K562 (cell line): ENCODE results near the gene KLHL6. TPM values are rescaled to one million over a fixed set of nuclear protein-coding genes. Genes with fewer than 3 reads are reported as not detected.

Source experiments
- CREB1 ChIP-seq, 2 experiments: sonication (generic) in 1 of 2; formaldehyde crosslinking in 1 of 2; IDR thresholded peaks; 2 replicates each; pipeline versions ENCODE4 v1.6.1 to v1.8.0; 2012 to 2022; ENCODE audit warnings: inconsistent platforms in 1 of 2, mild to moderate bottlenecking in 1 of 2, missing genetic modification reagents in 1 of 2, moderate library complexity in 1 of 2
- HDAC8 ChIP-seq: fragments of 450-650 bp; IDR thresholded peaks from 2 replicates; pipeline ENCODE4 v1.6.1; 2016; ENCODE audit warnings: mild to moderate bottlenecking, missing genetic modification characterization, moderate library complexity, missing compliant biosample characterization
- HNRNPUL1 ChIP-seq: fragments of 200-400 bp; formaldehyde crosslinking; IDR thresholded peaks from 2 replicates; pipeline ENCODE4 v1.6.1; 2017; ENCODE audit warnings: low read length
- MBD2 ChIP-seq: sonication (generic); IDR thresholded peaks from 2 replicates; pipeline ENCODE4 v1.6.1; 2016; ENCODE audit warnings: low read depth, borderline replicate concordance
- NFE2 ChIP-seq: IDR thresholded peaks from 2 replicates; pipeline ENCODE4 v1.6.1; 2014; ENCODE audit warnings: antibody characterized with exemption, low read depth
- NR2C2 ChIP-seq, 2 experiments: fragments of 200-800 bp in 1 of 2; sonication (Bioruptor generic) in 1 of 2; sonication (generic) in 1 of 2; formaldehyde crosslinking in 1 of 2; IDR thresholded peaks; 2 replicates each; pipeline versions ENCODE4 v1.6.1 to v1.8.0; 2016 to 2022; ENCODE audit warnings: mild to moderate bottlenecking in 1 of 2, missing compliant biosample characterization in 1 of 2, missing genetic modification characterization in 1 of 2, missing genetic modification reagents in 1 of 2
- RBFOX2 ChIP-seq: fragments of 200-400 bp; formaldehyde crosslinking; IDR thresholded peaks from 2 replicates; pipeline ENCODE4 v1.6.1; 2017; ENCODE audit warnings: low read depth, mild to moderate bottlenecking, low read length, moderate library complexity
- TCF3 ChIP-seq: sonication (generic); formaldehyde crosslinking; IDR thresholded peaks from 2 replicates; pipeline ENCODE4 v1.4.0; 2020; ENCODE audit warnings: mild to moderate bottlenecking, missing genetic modification reagents
- ZFP30 ChIP-seq: fragments of 250-450 bp; sonication (Bioruptor Pico); IDR thresholded peaks from 2 replicates; pipeline ENCODE4 v1.8.0; 2022; ENCODE audit warnings: moderate library complexity, mild to moderate bottlenecking, inconsistent platforms, borderline replicate concordance
- ZNF217 ChIP-seq: sonication (generic); formaldehyde crosslinking; IDR thresholded peaks from 2 replicates; pipeline ENCODE4 v1.8.0; 2022; ENCODE audit warnings: mild to moderate bottlenecking, missing genetic modification reagents
- ZNF239 ChIP-seq: fragments of 250-450 bp; sonication (Bioruptor Pico); IDR thresholded peaks from 2 replicates; pipeline ENCODE4 v1.4.0; 2020; ENCODE audit warnings: mild to moderate bottlenecking
- ZNF274 ChIP-seq: IDR thresholded peaks from 2 replicates; pipeline ENCODE4 v1.6.1; 2011; ENCODE audit warnings: low read depth, mild to moderate bottlenecking, low read length, moderate library complexity, borderline replicate concordance
- ZNF316 ChIP-seq: fragments of 450-650 bp; IDR thresholded peaks from 2 replicates; pipeline ENCODE4 v1.6.1; 2016
- ZNF347 ChIP-seq: fragments of 450-650 bp; formaldehyde crosslinking; IDR thresholded peaks from 2 replicates; pipeline ENCODE4 v1.4.0; 2020; ENCODE audit warnings: low read depth, mild to moderate bottlenecking, moderate library complexity
- ZNF384 ChIP-seq: IDR thresholded peaks from 2 replicates; pipeline ENCODE4 v1.6.1; 2012; ENCODE audit warnings: low read depth, low read length, improper control_type of control experiment
- ZNF551 ChIP-seq: fragments of 250-450 bp; sonication (Bioruptor Pico); IDR thresholded peaks from 2 replicates; pipeline ENCODE4 v1.5.0; 2021; ENCODE audit warnings: mild to moderate bottlenecking, moderate library complexity
- ZNF589 ChIP-seq: fragments of 200-800 bp; sonication (Bioruptor generic); IDR thresholded peaks from 2 replicates; pipeline ENCODE4 v1.6.1; 2016; ENCODE audit warnings: low read depth, missing genetic modification characterization, missing compliant biosample characterization
- ZSCAN29 ChIP-seq: fragments of 450-650 bp; IDR thresholded peaks from 2 replicates; pipeline ENCODE4 v1.6.1; 2017
- polyA plus RNA-seq, 8 experiments: library from polyadenylated mRNA; depleted of rRNA in 4 of 8; stranded (reverse) in 5 of 8; unstranded in 3 of 8; fragments of >200 nt; fragmentation: Nextera tagmentation in 2 of 8; fragmentation: Illumina TruSeq in 1 of 8; extraction: Ambion mirVana in 2 of 8; extraction: Trizol in 1 of 8; gene quantifications; 2 replicates each; pipeline versions ENCODE4 v1.2.1 to v1.2.3, GENCODE V29; 2011 to 2014; ENCODE audit warnings: inconsistent platforms in 1 of 8, missing spikeins in 1 of 8
- total RNA-seq, 7 experiments: library from RNA; depleted of rRNA in 6 of 7; stranded (reverse); fragments of >200 nt in 6 of 7; fragmentation: Illumina TruSeq in 2 of 7; extraction: Trizol in 2 of 7; gene quantifications; 2 replicates each; pipeline versions ENCODE4 v1.2.1 to v1.2.3, GENCODE V29; 2011 to 2021; ENCODE audit warnings: low replicate concordance in 1 of 7
- TF ChIP-seq, protein P1 (sequence below): sonication (generic); formaldehyde crosslinking; IDR thresholded peaks from 2 replicates; pipeline ENCODE4 v1.4.0; 2020; ENCODE audit warnings: mild to moderate bottlenecking, missing genetic modification reagents
- TF ChIP-seq, protein P2 (sequence below): fragments of 450-650 bp; IDR thresholded peaks from 2 replicates; pipeline ENCODE4 v1.6.1; 2016
- TF ChIP-seq, protein P3 (sequence below): sonication (generic); formaldehyde crosslinking; IDR thresholded peaks from 2 replicates; pipeline ENCODE4 v1.8.1; 2023; ENCODE audit warnings: mild to moderate bottlenecking, missing genetic modification reagents
- TF ChIP-seq, protein P4 (sequence below): IDR thresholded peaks from 2 replicates; pipeline ENCODE4 v1.6.1; 2011; ENCODE audit warnings: borderline replicate concordance, low read depth, mild to moderate bottlenecking, moderate library complexity, low read length; ENCODE audit not compliant: insufficient read depth, poor library complexity, severe bottlenecking

The KLHL6 gene
- total and polyA plus RNA-seq, 9 of the 15 experiments (the other 6 are each of a cell fraction or from before 2014, with no cell fraction given) = 0.18 to 2.1 (median 1.4) TPM

DNA sequence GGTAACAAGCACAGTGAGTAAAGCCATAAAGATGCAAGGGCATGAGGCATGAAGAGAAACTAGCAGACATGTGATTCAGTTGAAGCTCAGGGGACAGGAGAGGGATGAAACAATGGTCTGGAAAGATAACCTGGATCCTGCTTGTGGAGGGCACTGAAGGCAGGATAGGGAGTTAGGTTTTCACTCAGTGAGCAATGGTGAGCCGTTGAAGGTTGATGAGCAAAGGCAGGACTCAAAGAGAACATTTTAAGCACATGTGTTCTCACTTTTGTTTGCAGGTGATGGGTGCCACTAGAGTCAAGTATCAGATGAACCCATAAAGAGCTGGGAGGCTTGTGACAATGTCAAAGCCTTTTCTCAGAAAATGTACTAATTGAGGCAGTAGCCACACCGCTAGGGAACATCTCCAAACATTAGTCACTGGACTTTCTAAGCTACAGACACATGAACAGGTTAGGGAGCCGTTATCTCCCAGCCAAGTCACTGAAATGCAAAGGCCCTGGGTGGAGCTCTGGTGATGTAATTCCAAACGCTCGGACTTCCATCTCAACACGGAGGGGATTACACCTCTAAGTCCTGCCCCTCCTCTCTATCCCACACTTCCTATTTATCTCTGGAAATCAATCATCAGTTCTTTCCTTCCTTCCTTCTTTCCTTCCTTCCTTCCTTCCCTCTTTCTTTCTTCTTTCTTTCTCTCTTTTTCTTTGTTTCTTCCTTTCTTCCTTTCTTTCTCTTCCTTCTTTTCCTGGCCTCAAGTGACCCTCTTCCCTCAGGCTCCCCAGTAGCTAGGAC is 22.7 kb downstream of the KLHL6 start (continued):
- TF ChIP-seq, protein P1, sequence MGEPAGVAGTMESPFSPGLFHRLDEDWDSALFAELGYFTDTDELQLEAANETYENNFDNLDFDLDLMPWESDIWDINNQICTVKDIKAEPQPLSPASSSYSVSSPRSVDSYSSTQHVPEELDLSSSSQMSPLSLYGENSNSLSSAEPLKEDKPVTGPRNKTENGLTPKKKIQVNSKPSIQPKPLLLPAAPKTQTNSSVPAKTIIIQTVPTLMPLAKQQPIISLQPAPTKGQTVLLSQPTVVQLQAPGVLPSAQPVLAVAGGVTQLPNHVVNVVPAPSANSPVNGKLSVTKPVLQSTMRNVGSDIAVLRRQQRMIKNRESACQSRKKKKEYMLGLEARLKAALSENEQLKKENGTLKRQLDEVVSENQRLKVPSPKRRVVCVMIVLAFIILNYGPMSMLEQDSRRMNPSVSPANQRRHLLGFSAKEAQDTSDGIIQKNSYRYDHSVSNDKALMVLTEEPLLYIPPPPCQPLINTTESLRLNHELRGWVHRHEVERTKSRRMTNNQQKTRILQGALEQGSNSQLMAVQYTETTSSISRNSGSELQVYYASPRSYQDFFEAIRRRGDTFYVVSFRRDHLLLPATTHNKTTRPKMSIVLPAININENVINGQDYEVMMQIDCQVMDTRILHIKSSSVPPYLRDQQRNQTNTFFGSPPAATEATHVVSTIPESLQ (CRISPR knock-in tag) = no peak
- TF ChIP-seq, protein P2, sequence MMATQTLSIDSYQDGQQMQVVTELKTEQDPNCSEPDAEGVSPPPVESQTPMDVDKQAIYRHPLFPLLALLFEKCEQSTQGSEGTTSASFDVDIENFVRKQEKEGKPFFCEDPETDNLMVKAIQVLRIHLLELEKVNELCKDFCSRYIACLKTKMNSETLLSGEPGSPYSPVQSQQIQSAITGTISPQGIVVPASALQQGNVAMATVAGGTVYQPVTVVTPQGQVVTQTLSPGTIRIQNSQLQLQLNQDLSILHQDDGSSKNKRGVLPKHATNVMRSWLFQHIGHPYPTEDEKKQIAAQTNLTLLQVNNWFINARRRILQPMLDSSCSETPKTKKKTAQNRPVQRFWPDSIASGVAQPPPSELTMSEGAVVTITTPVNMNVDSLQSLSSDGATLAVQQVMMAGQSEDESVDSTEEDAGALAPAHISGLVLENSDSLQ = peak; percentile 42
- TF ChIP-seq NR2C2 (CRISPR knock-in tag; IDR thresholded peaks at IDR 0.05) = no peak
- TF ChIP-seq NR2C2 (tag; IDR thresholded peaks at IDR 0.05) = peak; percentile 66
- TF ChIP-seq, protein P3, sequence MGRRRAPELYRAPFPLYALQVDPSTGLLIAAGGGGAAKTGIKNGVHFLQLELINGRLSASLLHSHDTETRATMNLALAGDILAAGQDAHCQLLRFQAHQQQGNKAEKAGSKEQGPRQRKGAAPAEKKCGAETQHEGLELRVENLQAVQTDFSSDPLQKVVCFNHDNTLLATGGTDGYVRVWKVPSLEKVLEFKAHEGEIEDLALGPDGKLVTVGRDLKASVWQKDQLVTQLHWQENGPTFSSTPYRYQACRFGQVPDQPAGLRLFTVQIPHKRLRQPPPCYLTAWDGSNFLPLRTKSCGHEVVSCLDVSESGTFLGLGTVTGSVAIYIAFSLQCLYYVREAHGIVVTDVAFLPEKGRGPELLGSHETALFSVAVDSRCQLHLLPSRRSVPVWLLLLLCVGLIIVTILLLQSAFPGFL = no peak
- TF ChIP-seq ZNF589 = no peak
- no peak for TF ChIP-seq ZNF551
- TF ChIP-seq HDAC8 (tag) = no peak
- TF ChIP-seq MBD2 = no peak
- peak; percentile 25; the same call in 1 of the 2 replicates for TF ChIP-seq NFE2
- TF ChIP-seq HNRNPUL1 = no peak
- TF ChIP-seq ZNF239 (CRISPR knock-in tag) = no peak
- TF ChIP-seq ZSCAN29 = no peak
- no peak for TF ChIP-seq ZNF274
- no peak for TF ChIP-seq ZNF217 (CRISPR knock-in tag)
- TF ChIP-seq CREB1 (IDR thresholded peaks at IDR 0.05) = no peak
- no peak for TF ChIP-seq CREB1 (CRISPR knock-in tag; IDR thresholded peaks at IDR 0.05)
- no peak; the same call in 1 of the 2 replicates for TF ChIP-seq ZNF316
- TF ChIP-seq RBFOX2 = no peak
- TF ChIP-seq ZNF384 = no peak
- TF ChIP-seq, protein P4, sequence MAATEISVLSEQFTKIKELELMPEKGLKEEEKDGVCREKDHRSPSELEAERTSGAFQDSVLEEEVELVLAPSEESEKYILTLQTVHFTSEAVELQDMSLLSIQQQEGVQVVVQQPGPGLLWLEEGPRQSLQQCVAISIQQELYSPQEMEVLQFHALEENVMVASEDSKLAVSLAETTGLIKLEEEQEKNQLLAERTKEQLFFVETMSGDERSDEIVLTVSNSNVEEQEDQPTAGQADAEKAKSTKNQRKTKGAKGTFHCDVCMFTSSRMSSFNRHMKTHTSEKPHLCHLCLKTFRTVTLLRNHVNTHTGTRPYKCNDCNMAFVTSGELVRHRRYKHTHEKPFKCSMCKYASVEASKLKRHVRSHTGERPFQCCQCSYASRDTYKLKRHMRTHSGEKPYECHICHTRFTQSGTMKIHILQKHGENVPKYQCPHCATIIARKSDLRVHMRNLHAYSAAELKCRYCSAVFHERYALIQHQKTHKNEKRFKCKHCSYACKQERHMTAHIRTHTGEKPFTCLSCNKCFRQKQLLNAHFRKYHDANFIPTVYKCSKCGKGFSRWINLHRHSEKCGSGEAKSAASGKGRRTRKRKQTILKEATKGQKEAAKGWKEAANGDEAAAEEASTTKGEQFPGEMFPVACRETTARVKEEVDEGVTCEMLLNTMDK = no peak
- TF ChIP-seq ZNF347 (CRISPR knock-in tag) = no peak
- no peak for TF ChIP-seq TCF3 (CRISPR knock-in tag)
- TF ChIP-seq ZFP30 (CRISPR knock-in tag) = no peak
